Natural killer cell (primary cell): ENCODE data around the gene OR10H2. TPM values are rescaled to one million over a fixed set of nuclear protein-coding genes. Genes with fewer than 3 reads are reported as not detected.
"Not testable (repeated sequence)": the region's sequence is repeated elsewhere in the genome, so short reads cannot be mapped to it uniquely, and the experiment has no call there.

ENCODE experiments used
- ATAC-seq, 3 donors: fragments of 150-1000 bp in 2 of 3; fragments of 200-7000 bp in 1 of 3; cut with Tn5 transposase; 1 replicate in 1 of 3; 2 replicates in 2 of 3; pipeline ENCODE4 v1.10.0; 2021; ENCODE audit warnings: mild to moderate bottlenecking in 2 of 3, moderate library complexity in 2 of 3
- DNase-seq, 2 donors: peaks; one replicate each; pipeline versions ENCODE4 v3.0.0 to v3.0.0-alpha.2; 2013 to 2021; ENCODE audit warnings: mixed read lengths in 1 of 2
- H3K27ac ChIP-seq: one replicate; pipeline ENCODE4 v1.5.1; 2013; ENCODE audit warnings: mild to moderate bottlenecking, low read length
- H3K27me3 ChIP-seq: one replicate; pipeline ENCODE4 v1.6.1; 2013; ENCODE audit warnings: low read length; ENCODE audit not compliant: control insufficient read depth, insufficient read depth
- H3K36me3 ChIP-seq: one replicate; pipeline ENCODE4 v1.6.1; 2013; ENCODE audit warnings: low read length; ENCODE audit not compliant: control insufficient read depth, insufficient read depth
- H3K4me1 ChIP-seq: one replicate; pipeline ENCODE4 v1.6.1; 2013; ENCODE audit warnings: low read length; ENCODE audit not compliant: control insufficient read depth, insufficient read depth
- H3K4me3 ChIP-seq: one replicate; pipeline ENCODE4 v1.5.1; 2013; ENCODE audit warnings: low read length
- H3K9me3 ChIP-seq: one replicate; pipeline ENCODE4 v1.6.1; 2013; ENCODE audit warnings: low read length; ENCODE audit not compliant: control insufficient read depth, insufficient read depth
- H3K27ac Mint-ChIP-seq, 2 donors: one replicate each; pipeline ENCODE4 v1.8.0; 2022; ENCODE audit warnings: mild to moderate bottlenecking in 2 of 2, mixed read lengths in 2 of 2, moderate library complexity in 1 of 2
- H3K27me3 Mint-ChIP-seq, 2 donors: one replicate each; pipeline ENCODE4 v1.8.0; 2022; ENCODE audit warnings: low read depth in 2 of 2, mixed read lengths in 2 of 2
- H3K36me3 Mint-ChIP-seq: one replicate; pipeline ENCODE4 v1.8.0; 2022; ENCODE audit warnings: mixed read lengths
- H3K4me1 Mint-ChIP-seq, 2 donors: one replicate each; pipeline ENCODE4 v1.8.0; 2022; ENCODE audit warnings: mixed read lengths in 2 of 2
- H3K4me3 Mint-ChIP-seq: one replicate; pipeline ENCODE4 v1.8.0; 2022; ENCODE audit warnings: mild to moderate bottlenecking, moderate library complexity, mixed read lengths
- H3K9me3 Mint-ChIP-seq, 2 donors: one replicate each; pipeline ENCODE4 v1.8.0; 2022; ENCODE audit warnings: mixed read lengths in 2 of 2
- CTCF ChIP-seq: fragments of 200-600 bp; IDR thresholded peaks from one replicate; pipeline ENCODE4 v1.8.0; 2022; ENCODE audit warnings: antibody characterized with exemption
- WGBS: methylation state at CpG from one replicate; pipeline ENCODE4 v1.1.7; 2013; ENCODE audit warnings: missing lambda C conversion rate; ENCODE audit not compliant: insufficient coverage; 5-methylcytosine and 5-hydroxymethylcytosine counted together
- intact Hi-C: fragments of 100-400 bp; cut with micrococcal nuclease; formaldehyde crosslinking; loops from one replicate; pipeline ENCODE4 v1.14.2; 2022
- total RNA-seq, 4 donors: library from RNA; stranded (reverse); fragments of 120-200 nt in 1 of 4; gene quantifications; one replicate each; pipeline versions ENCODE4 v1.2.3 to v1.2.4, GENCODE V29; 2013 to 2022

OR10H2 gene
- total RNA-seq, 3 donors from 2014 or later (not counting 1 experiment from before 2014, with no cell fraction given): not detected

- Histone ChIP-seq H3K36me3 (no peaks in the 10 kb centered on the region), H3K27me3 (peaks cover 24% of the 10 kb centered on the region), H3K4me1 (no peaks in the 10 kb centered on the region), H3K27ac (no peak overlapping the region), H3K9me3 (no peaks in the 10 kb centered on the region), H3K4me3 (no peak overlapping the region)
- H3K36me3 Mint-ChIP-seq: no peaks in the 10 kb centered on the region
- H3K4me3 Mint-ChIP-seq: no peak overlapping the region
- no peaks in the 10 kb centered on the region for H3K9me3 Mint-ChIP-seq
- no peak for ATAC-seq
- H3K27ac Mint-ChIP-seq: no peak overlapping the region
- H3K27me3 Mint-ChIP-seq: peaks cover 39 to 79% of the 10 kb centered on the region in 2 donors
- H3K4me1 Mint-ChIP-seq: no peaks in the 10 kb centered on the region
- intact Hi-C loops: no loop called here
- no peak for TF ChIP-seq CTCF
- WGBS: 88% methylated on average over 1 of the region's 2 CpGs
- no peak for DNase-seq
Measured at GRCh38 chr19:15748239-15748638, 20.4 kb downstream of the OR10H2 start.

GRCh38 chr19:15758379-15758778, 30.6 kb downstream of the OR10H2 start:
- Histone ChIP-seq H3K9me3 (no peaks in the 10 kb centered on the region), H3K27ac (no peak overlapping the region), H3K4me1 (no peaks in the 10 kb centered on the region), H3K27me3 (peaks cover 31% of the 10 kb centered on the region), H3K4me3 (no peak overlapping the region), H3K36me3 (no peaks in the 10 kb centered on the region)
- no peaks in the 10 kb centered on the region for H3K36me3 Mint-ChIP-seq
- H3K27ac Mint-ChIP-seq: no peak overlapping the region
- DNase-seq (no peak), ATAC-seq (no peak)
- H3K4me3 Mint-ChIP-seq: no peak overlapping the region
- no peaks in the 10 kb centered on the region for H3K4me1 Mint-ChIP-seq
- H3K9me3 Mint-ChIP-seq: no peaks in the 10 kb centered on the region
- intact Hi-C loops: no loop called here
- no peak for TF ChIP-seq CTCF
- 70% methylated on average over 2 of the region's 2 CpGs for WGBS
- H3K27me3 Mint-ChIP-seq: peaks cover 47 to 79% of the 10 kb centered on the region in 2 donors

GRCh38 chr19:15759962-15760565, 32.2 kb downstream of the OR10H2 start:
- no peak overlapping the region for H3K4me3 ChIP-seq
- Mint-ChIP-seq H3K9me3 (no peaks in the 10 kb centered on the region), H3K27ac (no peak overlapping the region), H3K4me1 (no peaks in the 10 kb centered on the region), H3K36me3 (no peaks in the 10 kb centered on the region), H3K4me3 (no peak overlapping the region), H3K27me3 (peaks cover 41 to 73% of the 10 kb centered on the region in 2 donors)
- no peak overlapping the region for H3K27ac ChIP-seq
- H3K36me3 ChIP-seq: no peaks in the 10 kb centered on the region
- H3K9me3 ChIP-seq: no peaks in the 10 kb centered on the region
- DNase-seq: no peak
- intact Hi-C loops: no loop called here
- H3K4me1 ChIP-seq: no peaks in the 10 kb centered on the region
- ATAC-seq: no peak
- peaks cover 30% of the 10 kb centered on the region for H3K27me3 ChIP-seq
- no peak for TF ChIP-seq CTCF
- WGBS: 36% methylated on average over 28 of the region's 28 CpGs

GRCh38 chr19:15769586-15769985, 41.8 kb downstream of the OR10H2 start:
- WGBS: 34% methylated on average over 6 of the region's 6 CpGs
- no peak overlapping the region for H3K27ac ChIP-seq
- peaks cover 26 to 48% of the 10 kb centered on the region in 2 donors for H3K27me3 Mint-ChIP-seq
- ATAC-seq (no peak), DNase-seq (no peak)
- no peaks in the 10 kb centered on the region for H3K36me3 ChIP-seq
- no peaks in the 10 kb centered on the region for H3K4me1 ChIP-seq
- H3K27ac Mint-ChIP-seq: no peak overlapping the region
- no peaks in the 10 kb centered on the region for H3K27me3 ChIP-seq
- no peak for TF ChIP-seq CTCF
- H3K4me3 ChIP-seq: no peak overlapping the region
- H3K9me3 Mint-ChIP-seq: no peaks in the 10 kb centered on the region
- intact Hi-C loops: no loop called here
- no peak overlapping the region for H3K4me3 Mint-ChIP-seq
- no peaks in the 10 kb centered on the region for H3K9me3 ChIP-seq
- H3K4me1 Mint-ChIP-seq: no peaks in the 10 kb centered on the region
- H3K36me3 Mint-ChIP-seq: no peaks in the 10 kb centered on the region

- DNase-seq, ATAC-seq, H3K27ac ChIP-seq, H3K9me3 ChIP-seq, H3K4me3 Mint-ChIP-seq, H3K36me3 Mint-ChIP-seq, H3K4me1 ChIP-seq, H3K4me1 Mint-ChIP-seq, H3K27me3 ChIP-seq, H3K36me3 ChIP-seq, H3K27ac Mint-ChIP-seq, H3K4me3 ChIP-seq, intact Hi-C loops, H3K9me3 Mint-ChIP-seq: not testable (repeated sequence)
- H3K27me3 Mint-ChIP-seq: peaks cover 39% of the 10 kb centered on the region in 2 donors
- WGBS: 66% methylated on average over 3 of the region's 3 CpGs
Measured at GRCh38 chr19:15774159-15774558, 46.3 kb downstream of the OR10H2 start.
